Spleen (tissue), 11 donors: Measurements from ENCODE around the gene HECW1. TPM values are rescaled to one million over a fixed set of nuclear protein-coding genes. Genes with fewer than 3 reads are reported as not detected.

Source experiments
- DNase-seq: peaks from one replicate; pipeline ENCODE4 v3.0.0-alpha.2; 2020
- H3K27ac ChIP-seq, 8 donors: fragments of 200-600 bp; sonication (generic) in 7 of 8; 1 replicate in 4 of 8; 2 replicates in 4 of 8; pipeline versions ENCODE4 v1.5.0 to v1.8.0; 2016 to 2021; ENCODE audit warnings: inconsistent platforms in 4 of 8, mild to moderate bottlenecking in 4 of 8, moderate library complexity in 1 of 8
- H3K27me3 ChIP-seq, 7 donors: fragments of 200-600 bp; sonication (generic) in 6 of 7; replicated peaks in 1 of 7; 1 replicate in 4 of 7; 2 replicates in 3 of 7; pipeline versions ENCODE4 v1.5.0 to v1.8.0; 2016 to 2021; ENCODE audit warnings: inconsistent platforms in 3 of 7, mild to moderate bottlenecking in 1 of 7
- H3K36me3 ChIP-seq, 6 donors: fragments of 200-600 bp; sonication (generic) in 5 of 6; 1 replicate in 4 of 6; 2 replicates in 2 of 6; pipeline versions ENCODE4 v1.5.0 to v1.8.0; 2016 to 2021; ENCODE audit warnings: inconsistent platforms in 2 of 6
- H3K4me1 ChIP-seq, 6 donors: fragments of 200-600 bp; sonication (generic) in 5 of 6; 1 replicate in 3 of 6; 2 replicates in 3 of 6; pipeline versions ENCODE4 v1.5.0 to v1.8.0; 2016 to 2021; ENCODE audit warnings: inconsistent platforms in 3 of 6
- H3K4me3 ChIP-seq, 8 donors: fragments of 200-600 bp; sonication (generic) in 7 of 8; 1 replicate in 4 of 8; 2 replicates in 4 of 8; pipeline versions ENCODE4 v1.5.0 to v1.8.0; 2016 to 2021; ENCODE audit warnings: inconsistent platforms in 4 of 8, mild to moderate bottlenecking in 4 of 8, moderate library complexity in 2 of 8
- H3K9me3 ChIP-seq, 8 donors: fragments of 200-600 bp; sonication (generic) in 7 of 8; 1 replicate in 4 of 8; 2 replicates in 4 of 8; pipeline versions ENCODE4 v1.5.0 to v1.8.0; 2016 to 2021; ENCODE audit warnings: inconsistent platforms in 4 of 8
- POLR2A ChIP-seq, 3 donors: fragments of 450-650 bp; IDR thresholded peaks; one replicate each; pipeline ENCODE4 v1.5.1; 2017; ENCODE audit warnings: antibody characterized with exemption in 3 of 3, mild to moderate bottlenecking in 1 of 3
- POLR2AphosphoS5 ChIP-seq, 3 donors: sonication (generic); formaldehyde crosslinking; IDR thresholded peaks; one replicate each; pipeline ENCODE4 v1.5.1; 2017; ENCODE audit warnings: antibody characterized with exemption in 3 of 3
- WGBS, 5 donors: extraction: QIAGEN DNeasy Blood & Tissue Kit in 3 of 5; methylation state at CpG; one replicate each; pipeline versions ENCODE4 v1.1.5 to v1.1.7; 2013 to 2018; 5-methylcytosine and 5-hydroxymethylcytosine counted together
- intact Hi-C: fragments of 100-400 bp; cut with DNase I; formaldehyde crosslinking; loops from one replicate; pipeline ENCODE4 v1.15.0; 2023; ENCODE audit warnings: low total_unique reads
- polyA plus RNA-seq, 3 donors: library from polyadenylated mRNA; stranded (reverse); fragments of 200-250 nt; gene quantifications; one replicate each; pipeline ENCODE4 v1.2.1, GENCODE V29; 2013
- total RNA-seq, 7 donors: library from RNA; depleted of rRNA in 3 of 7; stranded (reverse); fragments of >200 nt in 3 of 7; fragmentation: NEBNext Ultra II Directional in 4 of 7; extraction: Animal tissue kit (Norgen Biotek cat#: 25700) in 4 of 7; gene quantifications; one replicate each; pipeline versions ENCODE4 v1.1.0 to v1.2.1, GENCODE V29; 2016 to 2021
- TF ChIP-seq, protein P1 (sequence below), 11 experiments: fragments of 200-600 bp in 7 of 11; fragments of 450-650 bp in 4 of 11; sonication (generic) in 4 of 11; IDR thresholded peaks in 8 of 11; conservative IDR thresholded peaks in 3 of 11; 1 replicate in 7 of 11; 2 replicates in 4 of 11; pipeline versions ENCODE4 v1.4.0 to v1.8.0; 2016 to 2021; ENCODE audit warnings: antibody characterized with exemption in 11 of 11, inconsistent platforms in 4 of 11, mild to moderate bottlenecking in 1 of 11
- donor health status: healthy with polysubstance abuse.
- donor health status: DM: no; HTN: no; CAD: no; lungs with moderate emphysema.
- donor health status: DM: no; HTN: no; CAD: no.
- donor health status: Bipolar disorder and iron deficiency.
- donor health status: healthy.
- donor health status: DM: no; HTN: no; CAD: no.
- donor health status: DM: yes; HTN: yes; CAD: no.

Gene HECW1
- total and polyA plus RNA-seq, 10 donors, result 0.03 to 1.5 (median 0.40) TPM; not detected in 1

DNA sequence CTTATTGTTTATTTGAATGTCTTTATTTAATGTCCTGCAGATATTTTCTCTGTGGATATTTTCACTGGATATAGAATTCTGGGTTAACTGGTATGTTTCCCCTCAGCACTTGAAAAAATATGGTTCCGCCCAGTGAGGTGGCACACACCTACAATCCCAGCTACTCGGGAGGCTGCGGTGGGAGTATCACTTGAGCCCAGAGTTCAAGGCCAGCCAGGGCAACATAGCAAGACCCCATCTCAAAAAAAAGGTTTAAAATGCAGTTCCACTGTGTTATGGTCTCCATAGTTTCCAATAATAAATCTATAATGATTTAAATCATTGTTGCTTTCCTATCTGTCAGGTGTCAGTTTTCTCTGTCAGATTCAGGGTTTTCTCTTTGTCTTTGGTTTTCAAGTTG lies 305.0 kb downstream of the HECW1 start:
- H3K36me3 ChIP-seq, result no peaks in the 10 kb centered on the region
- DNase-seq, result no peak
- no peak overlapping the region for H3K27ac ChIP-seq
- H3K4me1 ChIP-seq, result no peaks in the 10 kb centered on the region
- WGBS, 5 donors, result 94 to 100% (median 95%) methylated on average over 3 of the region's 3 CpGs
- peaks cover 0 to 5% (median 0%) of the 10 kb centered on the region in 7 donors for H3K27me3 ChIP-seq
- no peak for TF ChIP-seq POLR2A (IDR thresholded peaks at IDR 0.05)
- no peak for TF ChIP-seq POLR2AphosphoS5 (IDR thresholded peaks at IDR 0.05)
- TF ChIP-seq, protein P1, sequence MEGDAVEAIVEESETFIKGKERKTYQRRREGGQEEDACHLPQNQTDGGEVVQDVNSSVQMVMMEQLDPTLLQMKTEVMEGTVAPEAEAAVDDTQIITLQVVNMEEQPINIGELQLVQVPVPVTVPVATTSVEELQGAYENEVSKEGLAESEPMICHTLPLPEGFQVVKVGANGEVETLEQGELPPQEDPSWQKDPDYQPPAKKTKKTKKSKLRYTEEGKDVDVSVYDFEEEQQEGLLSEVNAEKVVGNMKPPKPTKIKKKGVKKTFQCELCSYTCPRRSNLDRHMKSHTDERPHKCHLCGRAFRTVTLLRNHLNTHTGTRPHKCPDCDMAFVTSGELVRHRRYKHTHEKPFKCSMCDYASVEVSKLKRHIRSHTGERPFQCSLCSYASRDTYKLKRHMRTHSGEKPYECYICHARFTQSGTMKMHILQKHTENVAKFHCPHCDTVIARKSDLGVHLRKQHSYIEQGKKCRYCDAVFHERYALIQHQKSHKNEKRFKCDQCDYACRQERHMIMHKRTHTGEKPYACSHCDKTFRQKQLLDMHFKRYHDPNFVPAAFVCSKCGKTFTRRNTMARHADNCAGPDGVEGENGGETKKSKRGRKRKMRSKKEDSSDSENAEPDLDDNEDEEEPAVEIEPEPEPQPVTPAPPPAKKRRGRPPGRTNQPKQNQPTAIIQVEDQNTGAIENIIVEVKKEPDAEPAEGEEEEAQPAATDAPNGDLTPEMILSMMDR (IDR thresholded peaks at IDR 0.05 in 8 of 11, conservative IDR thresholded peaks at IDR 0.05 in 3 of 11), result no peak
- no peaks in the 10 kb centered on the region for H3K9me3 ChIP-seq
- H3K4me3 ChIP-seq, result no peak overlapping the region
- intact Hi-C loops, result no loop called here

DNA sequence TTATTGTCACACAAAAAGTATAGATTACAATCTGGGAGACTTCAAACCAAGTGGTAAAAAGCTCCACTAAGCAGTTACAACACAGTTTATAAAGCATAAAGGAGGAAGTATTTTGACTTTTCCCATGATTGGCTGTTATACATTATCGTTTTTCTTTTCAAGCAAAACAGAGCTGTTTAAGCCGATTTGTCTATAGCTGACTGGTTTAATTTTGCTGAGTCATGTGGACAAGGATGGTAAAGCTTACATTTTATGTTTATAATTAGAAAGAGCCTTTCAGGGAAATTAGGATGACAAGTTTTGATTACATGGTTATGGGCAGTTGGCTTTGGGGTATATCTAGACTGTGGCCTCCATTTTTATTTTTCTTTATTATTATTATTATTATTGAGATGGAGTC lies 318.0 kb downstream of the HECW1 start:
- Histone ChIP-seq H3K36me3 (no peaks in the 10 kb centered on the region), H3K27ac (no peak overlapping the region), H3K4me1 (no peaks in the 10 kb centered on the region), H3K4me3 (no peak overlapping the region), H3K27me3 (no peaks in the 10 kb centered on the region), H3K9me3 (peaks cover 0 to 6% (median 0%) of the 10 kb centered on the region in 8 donors)
- DNase-seq, result no peak
- intact Hi-C loops, result no loop called here
- 32 to 53% (median 50%) methylated on average over 2 of the region's 2 CpGs for WGBS, 5 donors
- TF ChIP-seq, protein P1 (IDR thresholded peaks at IDR 0.05 in 8 of 11, conservative IDR thresholded peaks at IDR 0.05 in 3 of 11), result no peak
- TF ChIP-seq POLR2AphosphoS5 (IDR thresholded peaks at IDR 0.05) (no peak), POLR2A (IDR thresholded peaks at IDR 0.05) (no peak)

DNA sequence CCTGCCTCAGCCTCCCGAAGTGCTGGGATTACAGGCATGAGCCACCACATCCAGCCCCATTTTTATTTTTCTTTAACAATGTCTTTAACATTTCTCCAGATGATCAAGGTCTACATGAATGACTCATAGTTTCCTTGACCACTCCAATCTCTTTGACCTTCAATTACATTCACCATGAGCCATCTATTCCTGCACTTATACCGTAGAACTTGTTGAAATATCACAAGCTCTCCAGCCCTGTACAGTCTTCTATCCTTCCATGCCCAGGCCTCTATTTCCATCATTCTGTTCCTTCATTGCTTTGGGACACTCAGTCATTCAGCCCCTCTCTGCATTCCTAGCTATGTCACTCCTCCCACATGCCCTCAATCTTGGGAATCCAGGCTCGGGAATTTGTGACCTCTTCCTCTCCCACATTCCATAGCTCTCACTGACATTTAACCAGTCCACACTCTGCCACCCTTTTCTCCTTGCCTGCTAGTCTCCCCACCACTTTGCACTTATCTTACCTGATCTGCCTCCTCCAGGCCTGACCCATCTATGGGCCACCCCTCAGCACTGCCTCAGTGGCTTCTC lies 318.7 kb downstream of the HECW1 start:
- intact Hi-C loops, result no loop called here
- peaks cover 0 to 6% (median 0%) of the 10 kb centered on the region in 8 donors for H3K9me3 ChIP-seq
- H3K4me1 ChIP-seq, result no peaks in the 10 kb centered on the region
- H3K27ac ChIP-seq, result no peak overlapping the region
- no peaks in the 10 kb centered on the region for H3K36me3 ChIP-seq
- TF ChIP-seq, protein P1 (IDR thresholded peaks at IDR 0.05 in 8 of 11, conservative IDR thresholded peaks at IDR 0.05 in 3 of 11), result no peak
- TF ChIP-seq POLR2AphosphoS5 (IDR thresholded peaks at IDR 0.05) (no peak), POLR2A (IDR thresholded peaks at IDR 0.05) (no peak)
- 60 to 81% (median 71%) methylated on average over 3 of the region's 3 CpGs for WGBS, 5 donors
- H3K27me3 ChIP-seq, result no peaks in the 10 kb centered on the region
- H3K4me3 ChIP-seq, result no peak overlapping the region
- no peak for DNase-seq

DNA sequence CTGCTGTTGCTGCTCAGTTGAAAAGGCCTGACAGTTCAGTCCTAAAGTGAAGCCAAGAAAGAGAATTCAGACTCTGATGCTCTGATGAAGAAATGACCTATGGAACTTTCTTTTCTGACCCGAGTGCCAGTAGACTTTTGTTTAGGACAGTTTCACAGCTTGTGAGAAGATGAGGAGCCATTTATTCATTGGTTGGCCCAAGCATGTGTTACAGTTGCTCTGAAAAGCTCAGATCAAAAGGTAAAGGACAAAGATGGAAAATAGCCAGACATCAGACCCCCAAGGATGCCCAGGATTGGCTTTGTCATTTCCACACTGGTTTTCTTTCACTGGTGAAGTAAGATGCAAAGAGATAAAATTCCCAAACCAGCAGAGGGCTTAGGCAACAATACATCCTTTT lies 321.2 kb downstream of the HECW1 start:
- intact Hi-C loops, result no loop called here
- DNase-seq, result no peak
- H3K4me3 ChIP-seq, result no peak overlapping the region
- H3K36me3 ChIP-seq, result no peaks in the 10 kb centered on the region
- H3K27ac ChIP-seq, result no peak overlapping the region
- TF ChIP-seq POLR2AphosphoS5 (IDR thresholded peaks at IDR 0.05) (no peak), POLR2A (IDR thresholded peaks at IDR 0.05) (no peak)
- TF ChIP-seq, protein P1 (IDR thresholded peaks at IDR 0.05 in 8 of 11, conservative IDR thresholded peaks at IDR 0.05 in 3 of 11), result no peak
- H3K4me1 ChIP-seq, result no peaks in the 10 kb centered on the region
- H3K27me3 ChIP-seq, result no peaks in the 10 kb centered on the region
- WGBS, 5 donors, result 85 to 92% (median 91%) methylated on average over 1 of the region's 1 CpG
- H3K9me3 ChIP-seq, result no peaks in the 10 kb centered on the region
